ENCODE measurements around the gene HNRNPA3. TPM values are rescaled to one million over a fixed set of nuclear protein-coding genes. Genes with fewer than 3 reads are reported as not detected.

Gene HNRNPA3
- total RNA-seq, 4 donors from 2014 or later: 56.4 to 256 (median 107) TPM

DNA sequence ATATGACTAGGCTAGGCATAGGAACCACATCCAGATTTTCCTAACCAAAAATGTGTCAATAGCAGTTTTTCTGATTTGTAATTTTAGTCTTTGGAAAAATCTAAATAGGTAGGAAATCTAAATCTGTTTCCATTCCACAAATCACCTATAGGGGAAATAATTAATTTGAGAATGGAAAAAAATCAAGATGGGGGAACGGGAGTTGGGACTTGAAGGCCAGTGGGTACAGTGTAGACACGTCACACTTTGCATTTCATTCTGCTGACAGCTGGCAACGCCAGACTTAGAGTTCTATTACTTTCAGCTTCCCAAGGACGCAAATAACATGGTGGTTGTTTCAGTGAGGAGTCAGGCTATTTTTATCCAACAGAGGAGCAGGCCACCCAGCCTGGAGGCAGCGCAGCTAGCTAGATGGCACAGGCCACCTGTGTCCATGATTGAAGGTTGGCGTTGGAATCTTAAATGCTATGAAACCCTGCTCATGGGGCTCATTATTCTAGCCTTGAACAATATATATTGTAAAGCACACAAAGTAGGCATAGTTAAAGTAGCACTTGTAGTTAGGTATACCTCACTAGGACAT, 23.4 kb downstream of the HNRNPA3 start:
- no peak for TF ChIP-seq POLR2A (IDR thresholded peaks at IDR 0.05)
- TF ChIP-seq, protein P1, sequence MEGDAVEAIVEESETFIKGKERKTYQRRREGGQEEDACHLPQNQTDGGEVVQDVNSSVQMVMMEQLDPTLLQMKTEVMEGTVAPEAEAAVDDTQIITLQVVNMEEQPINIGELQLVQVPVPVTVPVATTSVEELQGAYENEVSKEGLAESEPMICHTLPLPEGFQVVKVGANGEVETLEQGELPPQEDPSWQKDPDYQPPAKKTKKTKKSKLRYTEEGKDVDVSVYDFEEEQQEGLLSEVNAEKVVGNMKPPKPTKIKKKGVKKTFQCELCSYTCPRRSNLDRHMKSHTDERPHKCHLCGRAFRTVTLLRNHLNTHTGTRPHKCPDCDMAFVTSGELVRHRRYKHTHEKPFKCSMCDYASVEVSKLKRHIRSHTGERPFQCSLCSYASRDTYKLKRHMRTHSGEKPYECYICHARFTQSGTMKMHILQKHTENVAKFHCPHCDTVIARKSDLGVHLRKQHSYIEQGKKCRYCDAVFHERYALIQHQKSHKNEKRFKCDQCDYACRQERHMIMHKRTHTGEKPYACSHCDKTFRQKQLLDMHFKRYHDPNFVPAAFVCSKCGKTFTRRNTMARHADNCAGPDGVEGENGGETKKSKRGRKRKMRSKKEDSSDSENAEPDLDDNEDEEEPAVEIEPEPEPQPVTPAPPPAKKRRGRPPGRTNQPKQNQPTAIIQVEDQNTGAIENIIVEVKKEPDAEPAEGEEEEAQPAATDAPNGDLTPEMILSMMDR (IDR thresholded peaks at IDR 0.05): no peak

DNA sequence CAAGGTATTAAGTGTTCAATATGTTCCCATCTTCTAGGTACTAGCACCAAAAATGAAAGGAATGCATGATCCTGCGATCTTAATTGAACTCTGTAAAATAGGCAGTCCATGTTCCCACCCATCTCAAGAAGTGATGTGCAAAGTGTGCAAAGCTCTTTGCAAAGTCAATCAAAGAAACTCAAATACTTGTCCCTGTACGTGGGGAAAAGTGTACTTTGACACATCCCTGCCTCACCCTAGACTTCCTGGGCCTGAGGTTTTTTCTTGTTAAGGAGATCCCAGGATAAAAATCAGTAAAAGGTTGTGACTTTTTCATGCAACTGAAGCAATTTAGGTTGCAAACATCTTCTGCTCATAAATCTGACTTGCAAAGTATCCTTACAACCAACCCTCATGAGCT, 25.3 kb downstream of the HNRNPA3 start:
- H3K27ac ChIP-seq: no peak overlapping the region
- DNase-seq: no peak
- H3K36me3 ChIP-seq: no peaks in the 10 kb centered on the region
- H3K9me3 ChIP-seq: no peaks in the 10 kb centered on the region
- H3K4me1 ChIP-seq: peaks cover 0 to 13% of the 10 kb centered on the region in 2 donors
- H3K27me3 ChIP-seq: no peaks in the 10 kb centered on the region
- TF ChIP-seq, protein P1 (IDR thresholded peaks at IDR 0.05): no peak
- no peak for TF ChIP-seq POLR2A (IDR thresholded peaks at IDR 0.05)
- intact Hi-C loops (cut with DNase I; ENCODE audit: low total_unique reads): no loop called here
- H3K4me3 ChIP-seq: no peak overlapping the region

More for the DNA sequence above, 23.4 kb downstream of the HNRNPA3 start:
- Histone ChIP-seq H3K4me3 (no peak overlapping the region), H3K27me3 (no peaks in the 10 kb centered on the region), H3K36me3 (no peaks in the 10 kb centered on the region), H3K9me3 (no peaks in the 10 kb centered on the region), H3K27ac (no peak overlapping the region), H3K4me1 (peaks cover 0 to 12% of the 10 kb centered on the region in 2 donors)
- DNase-seq: no peak
- intact Hi-C loops (cut with DNase I; ENCODE audit: low total_unique reads): no loop called here

DNA sequence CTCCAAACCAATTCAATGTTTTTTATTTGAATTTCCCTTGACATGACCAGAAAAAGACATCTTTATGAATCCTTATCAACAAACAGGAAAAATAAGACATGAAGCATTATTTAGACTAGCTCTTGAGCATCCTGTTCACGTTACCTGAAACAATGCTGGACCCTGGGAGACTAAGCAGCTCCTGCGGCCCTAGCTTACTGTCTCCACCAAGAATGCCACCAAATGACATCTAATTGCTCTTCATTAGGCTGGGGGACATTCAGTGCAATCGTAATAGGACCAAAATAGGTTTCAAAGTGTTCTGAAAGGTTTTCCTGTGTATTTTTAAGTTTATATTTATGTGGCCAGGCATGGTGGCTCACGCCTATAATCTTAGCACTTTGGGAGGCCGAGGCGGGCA, 26.5 kb downstream of the HNRNPA3 start:
- DNase-seq: no peak
- H3K9me3 ChIP-seq: no peaks in the 10 kb centered on the region
- no peak for TF ChIP-seq POLR2A (IDR thresholded peaks at IDR 0.05)
- TF ChIP-seq, protein P1 (IDR thresholded peaks at IDR 0.05): no peak
- H3K27ac ChIP-seq: peak overlapping the region; percentile 33 to 89
- H3K27me3 ChIP-seq: no peaks in the 10 kb centered on the region
- H3K36me3 ChIP-seq: no peaks in the 10 kb centered on the region
- H3K4me3 ChIP-seq: no peak overlapping the region
- peaks cover 6 to 24% of the 10 kb centered on the region in 2 donors for H3K4me1 ChIP-seq
- intact Hi-C loops (cut with DNase I; ENCODE audit: low total_unique reads): no loop called here

DNA sequence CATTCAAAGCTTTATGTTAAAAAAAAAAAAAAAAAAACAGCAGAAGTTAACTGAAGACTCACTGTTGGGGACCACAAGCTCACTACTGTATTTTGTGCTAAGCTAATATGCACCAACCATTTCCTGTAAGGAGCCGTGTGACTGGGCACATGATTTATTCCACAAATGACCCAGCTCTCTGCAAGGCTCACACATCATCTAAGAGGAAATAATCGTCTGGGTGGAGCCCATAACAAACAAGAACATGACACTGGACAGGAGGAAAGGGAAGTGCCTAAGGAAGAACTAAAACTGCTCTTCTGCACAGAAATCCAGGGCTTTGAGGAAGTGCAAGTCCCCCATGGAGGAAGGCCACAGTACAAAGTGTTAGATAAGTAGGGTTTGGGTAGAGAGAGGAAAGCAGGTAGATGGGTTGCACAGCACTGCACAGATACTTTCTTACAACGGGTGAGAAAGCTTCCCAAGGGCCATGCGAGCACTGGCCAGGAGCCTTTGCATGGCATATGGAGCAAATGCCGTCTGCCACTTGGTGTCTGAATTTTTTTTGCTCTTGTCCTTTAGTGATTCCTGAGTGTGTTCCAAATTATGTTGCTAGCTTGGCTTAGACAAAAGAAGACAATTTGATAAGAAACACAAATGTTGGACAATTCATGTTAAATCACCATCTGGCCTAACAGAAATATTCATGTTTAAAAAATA, 27.5 kb downstream of the HNRNPA3 start:
- no peaks in the 10 kb centered on the region for H3K27me3 ChIP-seq
- H3K4me3 ChIP-seq: no peak overlapping the region
- H3K9me3 ChIP-seq: no peaks in the 10 kb centered on the region
- intact Hi-C loops (cut with DNase I; ENCODE audit: low total_unique reads): no loop called here
- TF ChIP-seq POLR2A (IDR thresholded peaks at IDR 0.05): peak in 1 of 2 donors; percentile 17
- TF ChIP-seq, protein P1 (IDR thresholded peaks at IDR 0.05): no peak
- no peak for DNase-seq
- peaks cover 6 to 28% of the 10 kb centered on the region in 2 donors for H3K4me1 ChIP-seq
- peak overlapping the region; percentile 69 to 89 for H3K27ac ChIP-seq
- no peaks in the 10 kb centered on the region for H3K36me3 ChIP-seq

DNA sequence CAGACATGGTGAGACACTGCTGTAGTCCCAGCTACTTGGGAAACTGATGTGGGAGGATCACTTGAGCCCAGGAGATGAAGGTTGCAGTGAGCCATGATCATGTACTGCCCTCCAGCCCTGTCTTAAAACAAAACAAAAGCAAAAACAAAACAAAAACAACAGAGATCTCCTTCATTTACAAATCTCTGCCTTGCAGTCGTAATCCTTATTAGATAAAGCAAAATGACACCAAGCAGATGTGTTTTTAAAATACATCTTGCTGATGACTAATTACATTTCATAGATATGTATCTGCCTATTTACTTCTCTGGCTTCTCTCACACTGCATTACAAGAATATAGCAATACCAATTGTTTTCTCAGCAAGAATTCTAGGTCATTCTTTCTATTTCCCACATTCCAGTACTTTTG, 29.1 kb downstream of the HNRNPA3 start:
- peaks cover 12 to 36% of the 10 kb centered on the region in 2 donors for H3K4me1 ChIP-seq
- DNase-seq: no peak
- peak overlapping the region in 1 of 2 donors; percentile 7 for H3K4me3 ChIP-seq

More for the DNA sequence above, 29.1 kb downstream of the HNRNPA3 start:
- Histone ChIP-seq H3K9me3 (no peaks in the 10 kb centered on the region), H3K27ac (peak overlapping the region; percentile 69 to 89), H3K36me3 (no peaks in the 10 kb centered on the region), H3K27me3 (no peaks in the 10 kb centered on the region)
- intact Hi-C loops (cut with DNase I; ENCODE audit: low total_unique reads): no loop called here
- TF ChIP-seq, protein P1 (IDR thresholded peaks at IDR 0.05): no peak
- no peak for TF ChIP-seq POLR2A (IDR thresholded peaks at IDR 0.05)

All from uterus (tissue), 4 donors.